GM12801 (cell line): ENCODE results near the gene ACAP2.

Experiments used
- CTCF ChIP-seq: IDR thresholded peaks from one replicate; pipeline ENCODE4 v1.5.1; 2011; ENCODE audit warnings: control low read depth; ENCODE audit not compliant: insufficient read length; ENCODE audit errors: extremely low read depth

Gene ACAP2

GRCh38 chr3:195302431-195302830 is 140.4 kb downstream of the ACAP2 start:
- no peak for TF ChIP-seq CTCF

GRCh38 chr3:195297446-195297845 is 145.4 kb downstream of the ACAP2 start:
- TF ChIP-seq CTCF, result no peak

- TF ChIP-seq CTCF, result no peak
These were observed 146.2 kb downstream of the ACAP2 start for GRCh38 chr3:195296662-195297061.

- TF ChIP-seq CTCF, result no peak
These were observed 151.7 kb downstream of the ACAP2 start for GRCh38 chr3:195291121-195291520.

GRCh38 chr3:195286115-195286872 is 156.5 kb downstream of the ACAP2 start:
- TF ChIP-seq CTCF, result no peak

GRCh38 chr3:195285372-195285771 is 157.4 kb downstream of the ACAP2 start:
- TF ChIP-seq CTCF, result no peak

- TF ChIP-seq CTCF, result no peak
These were observed 158.0 kb downstream of the ACAP2 start for GRCh38 chr3:195284842-195285241.
